Islet of Langerhans (tissue), 1 donor: Measurements from ENCODE around the gene MTURN.
"Not testable (repeated sequence)": the region's sequence is repeated elsewhere in the genome, so short reads cannot be mapped to it uniquely, and the experiment has no call there.

Experiments used
- FAIRE-seq: peaks from one replicate; lab custom pipeline; 2011; peaks lifted over from hg19 to GRCh38; lab: Jason Lieb, UNC

MTURN gene

GRCh38 chr7:30134611-30135300 lies at the start of gene MTURN:
TSS of gene MTURN (plus strand) at chr7:30134986. CDS start at chr7:30135137, 151 bp downstream.
- no peak for FAIRE-seq

- no peak for FAIRE-seq
Measured at GRCh38 chr7:30086529-30086928, 48.3 kb upstream of the MTURN start.

- FAIRE-seq, result no peak
Measured at GRCh38 chr7:30087371-30087770, 47.4 kb upstream of the MTURN start.

DNA sequence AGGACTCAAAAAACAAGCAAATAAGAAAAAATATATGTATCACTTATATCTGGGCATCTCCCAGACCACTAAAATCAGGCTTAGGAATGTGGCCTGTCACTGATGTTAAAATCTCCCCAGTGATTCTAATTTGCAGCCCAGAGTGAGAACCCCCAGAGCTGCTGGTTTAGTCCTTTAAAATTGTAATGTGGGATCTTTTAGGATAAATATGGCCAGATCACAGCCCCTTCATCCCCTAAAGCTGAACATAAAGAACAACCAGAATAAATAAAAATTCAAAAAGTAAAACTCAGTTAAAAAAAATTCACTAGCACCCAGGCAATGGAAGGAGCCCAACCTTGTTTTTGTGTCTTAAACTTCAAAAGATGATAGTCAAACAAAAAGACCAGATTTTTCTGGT lies 46.4 kb upstream of the MTURN start:
- FAIRE-seq, result no peak

DNA sequence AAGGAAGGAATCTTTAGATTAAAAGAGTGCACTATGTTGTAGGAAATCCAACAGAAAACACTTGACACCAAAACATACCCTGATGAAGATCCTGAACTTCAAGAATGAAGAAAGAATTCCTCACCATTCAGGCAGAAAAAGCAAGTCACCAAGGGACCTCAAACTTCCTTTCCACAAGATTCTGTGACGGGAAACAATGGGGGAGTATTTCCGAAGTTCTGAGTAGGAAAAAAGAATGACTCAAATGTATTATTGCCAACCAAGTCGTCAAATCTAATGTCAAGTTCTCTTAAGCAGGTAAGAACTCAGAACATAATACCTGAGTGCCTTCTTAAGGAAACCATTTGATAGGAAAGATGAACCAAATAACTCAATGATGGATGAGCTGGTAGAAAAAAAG lies 44.7 kb upstream of the MTURN start:
- no peak for FAIRE-seq

- FAIRE-seq, result no peak
Measured at GRCh38 chr7:30091491-30091912, 43.3 kb upstream of the MTURN start.

DNA sequence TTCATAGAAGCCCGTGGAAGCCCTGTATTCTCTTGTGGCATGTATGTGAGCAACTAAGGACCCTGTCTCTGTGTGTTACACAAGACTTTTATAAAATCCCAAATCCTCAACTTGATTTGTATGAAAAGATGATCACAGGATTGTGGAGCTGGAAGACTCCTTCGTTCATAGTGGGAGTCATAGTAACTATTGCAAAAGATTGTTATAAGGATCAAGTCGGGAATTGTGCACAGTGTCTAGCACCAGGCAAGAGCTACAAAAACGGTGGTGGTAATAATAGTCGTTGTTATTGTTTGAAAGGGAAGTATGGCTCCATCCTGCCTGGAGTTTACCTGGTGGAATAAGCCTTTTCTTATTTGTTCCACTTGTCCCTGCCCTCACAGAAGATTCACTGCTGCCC lies 42.8 kb upstream of the MTURN start:
- no peak for FAIRE-seq

DNA sequence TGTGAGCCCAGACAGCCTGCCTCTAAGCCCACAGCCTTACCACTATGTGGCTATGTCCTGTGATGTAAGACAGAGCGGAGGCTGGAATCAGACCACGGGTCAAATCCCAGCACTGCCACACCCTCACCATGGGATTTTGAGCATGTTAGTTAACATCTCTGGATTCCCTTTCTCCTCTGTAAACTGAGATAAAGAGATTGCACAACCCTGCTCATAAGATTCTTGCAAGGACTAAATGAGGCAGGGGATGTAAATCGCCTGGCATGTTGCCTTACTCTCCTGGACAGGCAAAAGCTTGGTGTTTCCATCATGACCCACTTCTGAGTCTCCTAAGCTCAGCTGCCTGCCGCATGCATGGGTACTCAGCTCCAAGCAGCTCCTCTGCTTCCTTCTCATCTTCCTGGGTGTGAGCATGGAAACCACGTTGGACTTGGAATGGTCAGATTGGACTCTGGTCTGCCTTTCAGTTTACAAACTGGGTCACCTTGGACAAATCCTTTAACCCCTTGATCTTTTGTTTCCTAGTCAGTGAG lies 41.3 kb upstream of the MTURN start:
- FAIRE-seq, result no peak

DNA sequence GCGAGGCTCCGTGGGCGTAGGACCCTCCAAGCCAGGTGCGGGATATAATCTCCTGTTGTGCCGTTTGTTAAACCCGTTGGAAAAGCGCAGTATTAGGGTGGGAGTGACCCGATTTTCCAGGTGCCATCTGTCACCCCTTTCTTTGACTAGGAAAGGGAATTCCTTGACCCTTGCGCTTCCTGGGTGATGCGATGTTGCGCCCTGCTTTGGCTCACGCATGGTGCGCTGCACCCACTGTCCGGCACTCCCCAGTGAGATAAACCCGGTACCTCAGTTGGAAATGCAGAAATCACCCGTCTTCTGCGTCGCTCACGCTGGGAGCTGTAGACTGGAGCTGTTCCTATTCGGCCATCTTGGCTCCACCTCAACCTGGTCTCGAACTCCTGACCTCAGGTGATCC lies 36.2 kb upstream of the MTURN start:
- FAIRE-seq, result not testable (repeated sequence)

GRCh38 chr7:30102281-30102680 lies 32.5 kb upstream of the MTURN start:
- FAIRE-seq, result no peak

- no peak for FAIRE-seq
Measured at GRCh38 chr7:30104157-30104556, 30.6 kb upstream of the MTURN start.

- no peak for FAIRE-seq
Measured at GRCh38 chr7:30112103-30112713, 22.6 kb upstream of the MTURN start.

- FAIRE-seq, result no peak
Measured at GRCh38 chr7:30113144-30113543, 21.6 kb upstream of the MTURN start.

GRCh38 chr7:30114536-30115238 lies 20.1 kb upstream of the MTURN start:
- FAIRE-seq, result no peak

GRCh38 chr7:30115709-30116297 lies 19.0 kb upstream of the MTURN start:
- no peak for FAIRE-seq

DNA sequence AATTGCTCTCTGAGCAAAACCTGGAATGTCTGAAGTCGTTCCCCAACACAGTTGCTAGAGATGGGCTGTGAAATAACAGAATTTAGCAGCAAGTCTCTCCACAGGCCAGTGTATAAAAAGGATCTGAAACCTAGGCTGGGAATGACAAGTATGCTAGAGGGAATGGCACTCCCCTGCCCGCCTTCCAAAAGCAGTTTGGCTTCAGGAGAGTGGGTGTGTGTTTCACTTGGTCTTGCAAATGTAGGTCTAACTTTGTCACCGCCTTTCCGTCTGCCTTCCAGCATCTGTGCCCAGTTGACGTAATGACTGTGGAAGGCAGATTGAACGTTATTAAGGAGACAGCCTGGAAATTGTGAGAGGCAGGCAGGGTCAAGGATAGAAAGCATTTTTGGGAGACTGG lies 18.0 kb upstream of the MTURN start:
- FAIRE-seq, result no peak

DNA sequence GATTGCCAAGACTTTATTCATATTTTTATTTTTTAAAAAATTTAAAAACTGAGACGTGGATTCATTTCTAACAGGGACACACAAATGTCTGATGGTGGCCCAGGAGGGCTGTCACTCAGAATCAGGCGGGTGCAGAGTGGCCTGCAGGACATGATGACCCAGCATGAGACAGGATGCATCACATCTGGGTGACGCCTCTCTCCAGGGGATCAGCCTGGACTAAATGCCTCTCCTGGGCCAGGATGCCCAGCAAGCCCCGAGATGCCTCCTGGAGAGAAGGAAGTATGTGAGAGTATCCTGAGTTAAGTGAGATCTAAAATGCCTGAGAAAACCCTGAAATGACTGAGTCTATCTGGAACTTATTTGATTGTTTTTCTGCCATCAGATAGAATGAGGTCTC lies 16.9 kb upstream of the MTURN start:
- FAIRE-seq, result no peak

GRCh38 chr7:30119890-30120577 lies 14.8 kb upstream of the MTURN start:
- FAIRE-seq, result no peak

DNA sequence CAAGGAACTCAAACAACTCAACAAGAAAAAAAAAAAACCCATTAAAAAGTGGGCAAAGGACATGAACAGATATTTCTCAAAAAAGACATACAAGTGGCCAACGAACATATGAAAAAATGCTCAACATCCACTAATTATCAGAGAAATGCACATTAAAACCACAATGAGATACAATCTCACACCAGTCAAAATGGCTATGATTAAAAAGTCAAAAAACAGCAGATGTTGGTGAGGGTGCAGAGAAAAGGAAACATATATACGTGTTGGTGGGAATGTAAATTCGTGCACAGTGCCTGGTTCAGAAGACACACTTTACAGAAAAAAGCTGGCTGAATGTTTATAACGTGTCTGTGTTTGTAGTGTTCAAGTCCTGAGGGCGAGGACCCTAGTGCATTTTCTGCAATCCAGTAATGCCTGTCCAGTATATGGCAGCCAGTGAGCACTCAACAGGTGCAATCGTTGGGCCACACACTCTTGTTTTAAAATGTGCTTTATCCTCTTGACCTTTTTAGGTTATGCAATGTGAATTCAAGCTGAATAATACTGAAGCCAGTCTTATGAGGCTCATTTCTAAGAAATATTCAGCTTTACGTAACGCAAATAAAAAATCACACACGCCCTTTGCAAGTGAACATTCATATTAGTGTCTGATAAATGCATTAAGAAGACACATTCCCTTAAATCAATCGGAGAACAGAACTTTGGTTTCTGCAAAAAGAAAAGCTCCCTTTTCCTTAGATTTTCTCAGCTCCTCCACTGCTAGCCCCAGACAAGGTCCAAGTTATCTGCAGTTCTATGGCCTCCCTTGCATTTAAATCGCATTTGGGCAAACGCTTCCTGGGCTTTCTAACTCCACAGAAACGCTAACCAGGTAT lies 813 bp upstream of the MTURN start:
- FAIRE-seq, result no peak

- no peak for FAIRE-seq
Measured at GRCh38 chr7:30135301-30136116, 723 bp downstream of the MTURN start.
